D721Med (cell line): ENCODE data around the gene ANK2.

Experiments used
- DNase-seq: peaks from one replicate; pipeline ENCODE4 v3.0.0; 2011; ENCODE audit warnings: low spot score; ENCODE audit not compliant: insufficient read length
- FAIRE-seq: peaks from 2 replicates; lab custom pipeline; 2011; peaks lifted over from hg19 to GRCh38; lab: Jason Lieb, UNC
- CTCF ChIP-seq: IDR thresholded peaks from 2 replicates; pipeline ENCODE4 v1.5.1; 2012; ENCODE audit warnings: mild to moderate bottlenecking, control low read depth; ENCODE audit not compliant: insufficient read depth; ENCODE audit errors: missing control alignments

ANK2 gene

GRCh38 chr4:113385281-113385899 is 335.9 kb downstream of the ANK2 start:
- no peak for TF ChIP-seq CTCF
- no peak for FAIRE-seq
- DNase-seq: no peak

- no peak for FAIRE-seq
- TF ChIP-seq CTCF: no peak
- DNase-seq: no peak
Measured at GRCh38 chr4:113389160-113389559, 339.7 kb downstream of the ANK2 start.

GRCh38 chr4:113390850-113391249 is 341.4 kb downstream of the ANK2 start:
- no peak for TF ChIP-seq CTCF
- no peak for DNase-seq
- FAIRE-seq: no peak

- FAIRE-seq: no peak
- TF ChIP-seq CTCF: no peak
- DNase-seq: no peak
Measured at GRCh38 chr4:113394108-113394729, 344.8 kb downstream of the ANK2 start.

- DNase-seq (no peak), FAIRE-seq (peak; percentile 64)
- peak; percentile 95 for TF ChIP-seq CTCF
Measured at GRCh38 chr4:113394730-113395530, 345.5 kb downstream of the ANK2 start.

- TF ChIP-seq CTCF: no peak
- no peak for DNase-seq
- FAIRE-seq: no peak
Measured at GRCh38 chr4:113397114-113397701, 347.8 kb downstream of the ANK2 start.
